ENCODE results near the gene ZNF563. TPM values are rescaled to one million over a fixed set of nuclear protein-coding genes. Genes with fewer than 3 reads are reported as not detected.
A peak's percentile ranks its signal among the peaks of the same experiment; 100 is the strongest.

The ZNF563 gene
- total RNA-seq, 2 experiments from 2014 or later, result 4.5 to 5.1 TPM

DNA sequence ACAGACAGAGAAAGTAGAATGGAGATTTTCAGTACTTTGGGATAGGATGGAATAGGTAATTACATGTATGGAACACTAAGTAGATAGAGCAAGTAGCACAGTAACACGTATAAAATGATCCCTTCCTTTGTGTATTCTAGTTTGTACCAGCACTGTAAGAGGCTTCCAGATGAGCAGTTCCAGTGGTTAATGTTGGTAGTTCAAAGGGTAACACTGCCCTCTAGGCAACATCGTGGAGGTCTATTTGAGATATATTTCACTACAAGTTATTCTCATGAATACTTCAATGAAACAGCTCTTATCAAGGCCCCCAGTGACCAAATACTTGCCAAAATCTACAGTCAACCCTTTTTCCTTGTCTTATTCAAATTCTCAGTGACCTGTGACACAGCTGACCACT, 13.5 kb upstream of the ZNF563 start:
- DNase-seq (peak in 5 of 14 experiments; percentile 15 to 73 (median 56)), ATAC-seq (ENCODE audit: poor library complexity) (peak; percentile 52)
- Histone ChIP-seq H3K27ac (ENCODE audit: low read depth in 1 of 2, low read length in 2 of 2) (no peak overlapping the region), H3K4me1 (ENCODE audit: insufficient read depth, low read length) (no peaks in the 10 kb centered on the region), H3K9me3 (ENCODE audit: control insufficient read depth in 1 of 2, insufficient read depth in 1 of 2, low read length in 2 of 2) (peaks cover 16 to 28% of the 10 kb centered on the region in 2 experiments), H3K27me3 (ENCODE audit: control insufficient read depth in 1 of 2, insufficient read depth in 2 of 2, low read length in 2 of 2) (no peaks in the 10 kb centered on the region), H3K4me3 (ENCODE audit: low read length) (no peak overlapping the region), H3K36me3 (ENCODE audit: insufficient read depth, low read length) (peaks cover 6% of the 10 kb centered on the region)
- Mint-ChIP-seq H3K9me3 (peaks cover 14% of the 10 kb centered on the region), H3K4me3 (no peak overlapping the region), H3K27me3 (no peaks in the 10 kb centered on the region), H3K36me3 (ENCODE audit: low read depth) (peaks cover 42% of the 10 kb centered on the region), H3K4me1 (ENCODE audit: low read depth) (no peaks in the 10 kb centered on the region), H3K27ac (no peak overlapping the region)
- ChIA-PET POLR2A (interaction anchor here (1.0 kb wide), 1 partner anchor 13 kb away, joined by 4 read pairs; the partner anchor contains the start of gene ZNF563), CTCF (interaction anchor here (0.6 to 1.1 kb wide), 5 partner anchors 13 to 287 kb away, joined by 3 read pairs; partner anchors contain the start of gene ZNF563)
- intact Hi-C loops (cut with DNase I, micrococcal nuclease), result loop anchor here (1.0 to 2.0 kb wide), 2 partner anchors 145 to 288 kb away; no protein-coding TSS in a partner anchor
- TF ChIP-seq, protein P1, sequence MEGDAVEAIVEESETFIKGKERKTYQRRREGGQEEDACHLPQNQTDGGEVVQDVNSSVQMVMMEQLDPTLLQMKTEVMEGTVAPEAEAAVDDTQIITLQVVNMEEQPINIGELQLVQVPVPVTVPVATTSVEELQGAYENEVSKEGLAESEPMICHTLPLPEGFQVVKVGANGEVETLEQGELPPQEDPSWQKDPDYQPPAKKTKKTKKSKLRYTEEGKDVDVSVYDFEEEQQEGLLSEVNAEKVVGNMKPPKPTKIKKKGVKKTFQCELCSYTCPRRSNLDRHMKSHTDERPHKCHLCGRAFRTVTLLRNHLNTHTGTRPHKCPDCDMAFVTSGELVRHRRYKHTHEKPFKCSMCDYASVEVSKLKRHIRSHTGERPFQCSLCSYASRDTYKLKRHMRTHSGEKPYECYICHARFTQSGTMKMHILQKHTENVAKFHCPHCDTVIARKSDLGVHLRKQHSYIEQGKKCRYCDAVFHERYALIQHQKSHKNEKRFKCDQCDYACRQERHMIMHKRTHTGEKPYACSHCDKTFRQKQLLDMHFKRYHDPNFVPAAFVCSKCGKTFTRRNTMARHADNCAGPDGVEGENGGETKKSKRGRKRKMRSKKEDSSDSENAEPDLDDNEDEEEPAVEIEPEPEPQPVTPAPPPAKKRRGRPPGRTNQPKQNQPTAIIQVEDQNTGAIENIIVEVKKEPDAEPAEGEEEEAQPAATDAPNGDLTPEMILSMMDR (IDR thresholded peaks at IDR 0.05), result peak; percentile 58

DNA sequence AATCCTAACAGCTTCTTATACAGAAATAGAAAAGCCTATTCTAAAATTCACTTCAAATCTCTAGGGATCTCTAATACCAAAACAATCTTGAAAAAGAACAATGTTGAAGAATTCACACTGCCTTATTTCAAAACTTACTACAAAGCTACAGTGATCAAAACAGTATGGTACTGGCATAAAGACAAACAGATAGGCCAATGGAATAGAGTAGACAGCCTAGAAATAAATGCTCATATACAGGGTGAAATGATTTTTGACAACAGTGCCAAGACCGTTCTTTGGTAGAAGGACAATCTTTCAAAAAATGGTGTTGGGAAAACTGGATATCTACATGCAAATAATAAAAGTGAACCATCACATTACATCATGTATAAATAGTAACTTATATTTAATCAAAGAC, 11.8 kb upstream of the ZNF563 start:
- H3K27ac ChIP-seq (ENCODE audit: low read depth in 1 of 2, low read length in 2 of 2), result no peak overlapping the region

DNA sequence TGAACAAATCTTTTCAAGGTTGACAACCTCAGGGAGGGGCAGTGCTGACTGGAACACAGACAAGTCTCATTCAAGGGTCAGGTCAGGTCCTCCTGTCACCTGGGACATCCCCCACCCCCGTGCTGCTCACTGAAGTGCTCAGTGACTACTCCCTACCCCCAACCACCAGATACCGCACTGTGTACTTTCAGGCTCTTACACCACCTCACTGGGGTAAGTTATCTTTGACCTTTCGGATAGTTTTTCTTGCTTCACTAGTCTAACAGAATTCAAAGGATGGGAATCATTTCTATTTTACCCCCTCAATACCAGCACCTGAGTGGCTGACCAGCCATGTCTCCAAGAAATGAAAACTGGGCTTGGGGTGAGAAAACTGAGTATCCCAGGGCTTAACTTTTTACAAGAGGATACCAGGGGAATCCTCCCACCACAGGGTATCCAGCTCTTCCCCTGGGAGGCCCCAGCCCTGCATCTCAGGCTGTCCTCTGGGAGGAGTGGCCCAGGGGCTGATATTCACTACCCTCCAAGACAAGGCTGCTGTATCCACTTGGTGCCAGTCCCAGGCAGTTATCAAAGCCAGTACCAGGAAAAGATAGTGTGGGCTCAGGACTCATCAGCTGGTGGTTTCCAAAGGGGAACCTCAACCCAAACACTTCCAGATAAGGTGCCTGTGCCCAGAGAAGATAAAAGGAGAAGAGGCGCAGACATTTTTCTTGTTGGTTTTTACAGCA, 2.1 kb downstream of the ZNF563 start:
- CTCF ChIA-PET, result interaction anchor here (0.6 kb wide), 1 partner anchor 29 kb away, joined by 3 read pairs; no protein-coding TSS in a partner anchor
- TF ChIP-seq, protein P1 (IDR thresholded peaks at IDR 0.05), result no peak
- Mint-ChIP-seq H3K9me3 (no peaks in the 10 kb centered on the region), H3K36me3 (ENCODE audit: low read depth) (peaks cover 15% of the 10 kb centered on the region), H3K4me3 (peak overlapping the region; percentile 100), H3K27ac (peak overlapping the region; percentile 96), H3K27me3 (no peaks in the 10 kb centered on the region), H3K4me1 (ENCODE audit: low read depth) (peaks cover 61% of the 10 kb centered on the region)
- DNase-seq (peak in 9 of 14 experiments; percentile 10 to 79 (median 35)), ATAC-seq (ENCODE audit: poor library complexity) (no peak)
- POLR2A ChIA-PET, result interaction anchor here (1.5 to 2.9 kb wide), 6 partner anchors 34 to 109 kb away, joined by 3 to 64 read pairs (median 20); partner anchors contain the start of genes ZNF44, ZNF442 and ZNF443
- Histone ChIP-seq H3K4me1 (ENCODE audit: insufficient read depth, low read length) (peaks cover 25% of the 10 kb centered on the region), H3K4me3 (ENCODE audit: low read length) (peak overlapping the region; percentile 86), H3K9me3 (ENCODE audit: control insufficient read depth in 1 of 2, insufficient read depth in 1 of 2, low read length in 2 of 2) (no peaks in the 10 kb centered on the region), H3K27ac (ENCODE audit: low read depth in 1 of 2, low read length in 2 of 2) (peak overlapping the region; percentile 32 to 84), H3K27me3 (ENCODE audit: control insufficient read depth in 1 of 2, insufficient read depth in 2 of 2, low read length in 2 of 2) (no peaks in the 10 kb centered on the region), H3K36me3 (ENCODE audit: insufficient read depth, low read length) (no peaks in the 10 kb centered on the region)
- intact Hi-C loops (cut with DNase I, micrococcal nuclease), result loop anchor here (5.0 to 10.0 kb wide), 3 partner anchors 129 to 447 kb away; partner anchors contain the start of gene ZNF69 (in 1 of the 2)

More for the DNA sequence above, 11.8 kb upstream of the ZNF563 start:
- POLR2A ChIA-PET, result no interaction called here
- Mint-ChIP-seq H3K4me3 (no peak overlapping the region), H3K27me3 (no peaks in the 10 kb centered on the region), H3K27ac (no peak overlapping the region), H3K36me3 (ENCODE audit: low read depth) (peaks cover 25% of the 10 kb centered on the region), H3K9me3 (peaks cover 9% of the 10 kb centered on the region), H3K4me1 (ENCODE audit: low read depth) (no peaks in the 10 kb centered on the region)
- DNase-seq (no peak), ATAC-seq (ENCODE audit: poor library complexity) (no peak)
- Histone ChIP-seq H3K36me3 (ENCODE audit: insufficient read depth, low read length) (no peaks in the 10 kb centered on the region), H3K4me3 (ENCODE audit: low read length) (no peak overlapping the region), H3K9me3 (ENCODE audit: control insufficient read depth in 1 of 2, insufficient read depth in 1 of 2, low read length in 2 of 2) (peaks cover 9 to 11% of the 10 kb centered on the region in 2 experiments), H3K27me3 (ENCODE audit: control insufficient read depth in 1 of 2, insufficient read depth in 2 of 2, low read length in 2 of 2) (no peaks in the 10 kb centered on the region), H3K4me1 (ENCODE audit: insufficient read depth, low read length) (no peaks in the 10 kb centered on the region)
- TF ChIP-seq, protein P1 (IDR thresholded peaks at IDR 0.05), result no peak
- intact Hi-C loops (cut with DNase I, micrococcal nuclease), result no loop called here
- CTCF ChIA-PET, result no interaction called here
